HL-60 (cell line): ENCODE data around the gene CITED4.

ENCODE experiments used
- DNase-seq, 2 experiments: peaks; one replicate each; pipeline ENCODE4 v3.0.0-alpha.2; 2010 to 2020; ENCODE audit warnings: low read depth in 1 of 2, low spot score in 1 of 2
- H3K27ac ChIP-seq: fragments of 250-450 bp; sonication (Bioruptor Pico); replicated peaks from 2 replicates; pipeline ENCODE4 v1.5.1; 2020; ENCODE audit warnings: mild to moderate bottlenecking, moderate library complexity
- H3K27me3 ChIP-seq: fragments of 250-450 bp; sonication (Bioruptor Pico); 2 replicates; pipeline ENCODE4 v1.5.1; 2021; ENCODE audit warnings: mild to moderate bottlenecking, moderate library complexity; ENCODE audit not compliant: insufficient read depth, poor library complexity, severe bottlenecking
- H3K4me3 ChIP-seq: replicated peaks from 2 replicates; pipeline ENCODE4 v1.5.1; 2011; ENCODE audit warnings: mild to moderate bottlenecking, control low read depth, low read length; ENCODE audit not compliant: insufficient read depth
- GABPA ChIP-seq: IDR thresholded peaks from 2 replicates; pipeline ENCODE4 v1.6.1; 2012; ENCODE audit warnings: low read depth
- POLR2AphosphoS5 ChIP-seq: IDR thresholded peaks from 2 replicates; pipeline ENCODE4 v1.6.1; 2012; ENCODE audit warnings: low read depth
- REST ChIP-seq: IDR thresholded peaks from 2 replicates; pipeline ENCODE4 v1.6.1; 2012; ENCODE audit warnings: low read depth; ENCODE audit not compliant: insufficient replicate concordance
- SPI1 ChIP-seq: IDR thresholded peaks from 2 replicates; pipeline ENCODE4 v1.6.1; 2012; ENCODE audit warnings: low read depth, mild to moderate bottlenecking, borderline replicate concordance
- TF ChIP-seq, protein P1 (sequence below): IDR thresholded peaks from one replicate; pipeline ENCODE4 v1.5.1; 2011; ENCODE audit warnings: low read length, control low read depth, inconsistent platforms; ENCODE audit not compliant: insufficient read depth

CITED4 gene

DNA sequence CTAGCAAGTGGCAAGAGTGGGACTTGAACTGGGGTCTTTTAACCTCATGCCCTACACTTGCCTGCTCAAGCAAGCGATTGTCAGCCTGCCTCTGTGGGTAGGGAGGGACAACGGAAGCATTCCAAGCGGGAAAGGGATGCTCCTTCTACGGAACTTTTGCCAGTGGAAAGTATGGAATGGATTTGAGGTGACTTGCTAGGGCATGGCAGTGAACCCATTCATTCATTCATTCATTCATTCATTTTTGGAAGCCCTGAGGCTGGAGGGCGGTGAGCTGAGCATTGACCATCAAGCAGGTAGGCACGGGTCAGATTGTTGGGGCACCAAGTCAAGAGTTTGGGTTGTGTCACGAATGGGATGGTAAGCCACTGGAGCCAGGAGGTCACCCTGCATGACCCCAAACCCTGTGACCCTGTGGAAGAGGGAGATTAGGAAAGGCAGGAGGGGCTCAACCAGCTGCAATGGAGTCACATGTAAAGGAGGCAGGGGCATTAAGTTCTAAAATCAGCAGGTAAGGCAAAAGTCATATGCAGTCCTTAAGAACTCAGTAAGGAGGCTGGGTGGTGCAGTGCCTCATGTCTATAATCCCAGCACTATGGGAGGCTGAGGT lies 11.8 kb upstream of the CITED4 start:
- no peak for DNase-seq
- Histone ChIP-seq H3K27me3 (no peaks in the 10 kb centered on the region), H3K4me3 (no peak overlapping the region), H3K27ac (no peak overlapping the region)
- no peak for TF ChIP-seq POLR2AphosphoS5
- TF ChIP-seq GABPA: no peak
- TF ChIP-seq, protein P1, sequence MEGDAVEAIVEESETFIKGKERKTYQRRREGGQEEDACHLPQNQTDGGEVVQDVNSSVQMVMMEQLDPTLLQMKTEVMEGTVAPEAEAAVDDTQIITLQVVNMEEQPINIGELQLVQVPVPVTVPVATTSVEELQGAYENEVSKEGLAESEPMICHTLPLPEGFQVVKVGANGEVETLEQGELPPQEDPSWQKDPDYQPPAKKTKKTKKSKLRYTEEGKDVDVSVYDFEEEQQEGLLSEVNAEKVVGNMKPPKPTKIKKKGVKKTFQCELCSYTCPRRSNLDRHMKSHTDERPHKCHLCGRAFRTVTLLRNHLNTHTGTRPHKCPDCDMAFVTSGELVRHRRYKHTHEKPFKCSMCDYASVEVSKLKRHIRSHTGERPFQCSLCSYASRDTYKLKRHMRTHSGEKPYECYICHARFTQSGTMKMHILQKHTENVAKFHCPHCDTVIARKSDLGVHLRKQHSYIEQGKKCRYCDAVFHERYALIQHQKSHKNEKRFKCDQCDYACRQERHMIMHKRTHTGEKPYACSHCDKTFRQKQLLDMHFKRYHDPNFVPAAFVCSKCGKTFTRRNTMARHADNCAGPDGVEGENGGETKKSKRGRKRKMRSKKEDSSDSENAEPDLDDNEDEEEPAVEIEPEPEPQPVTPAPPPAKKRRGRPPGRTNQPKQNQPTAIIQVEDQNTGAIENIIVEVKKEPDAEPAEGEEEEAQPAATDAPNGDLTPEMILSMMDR: no peak
- no peak for TF ChIP-seq REST
- TF ChIP-seq SPI1: no peak

DNA sequence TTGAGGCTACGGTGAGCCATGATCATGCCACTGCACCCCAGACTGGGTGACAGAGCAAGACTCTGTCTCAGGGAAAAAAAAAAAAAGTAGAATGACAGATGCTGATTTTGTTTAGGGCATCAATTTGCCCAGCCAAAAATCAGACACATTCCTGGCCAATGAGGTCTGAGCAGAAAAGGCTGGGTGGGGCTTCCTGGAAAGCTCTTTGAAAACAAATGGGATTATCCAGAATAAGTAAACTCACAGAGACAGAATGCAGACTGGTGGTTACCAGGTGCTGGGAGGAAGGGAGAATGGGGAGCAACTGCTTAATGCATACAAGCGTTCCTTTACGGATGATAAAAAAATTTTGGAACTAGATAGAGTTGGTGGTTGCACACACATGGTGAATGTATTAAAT lies 10.1 kb upstream of the CITED4 start:
- Histone ChIP-seq H3K4me3 (no peak overlapping the region), H3K27me3 (no peaks in the 10 kb centered on the region), H3K27ac (no peak overlapping the region)
- no peak for TF ChIP-seq POLR2AphosphoS5
- DNase-seq: no peak

- Histone ChIP-seq H3K4me3 (no peak overlapping the region), H3K27me3 (no peaks in the 10 kb centered on the region), H3K27ac (no peak overlapping the region)
- DNase-seq: no peak
- TF ChIP-seq POLR2AphosphoS5 (no peak), GABPA (no peak), REST (no peak), SPI1 (no peak)
- TF ChIP-seq, protein P1: no peak
These were observed 8.1 kb upstream of the CITED4 start for GRCh38 chr1:40870135-40870728.

DNA sequence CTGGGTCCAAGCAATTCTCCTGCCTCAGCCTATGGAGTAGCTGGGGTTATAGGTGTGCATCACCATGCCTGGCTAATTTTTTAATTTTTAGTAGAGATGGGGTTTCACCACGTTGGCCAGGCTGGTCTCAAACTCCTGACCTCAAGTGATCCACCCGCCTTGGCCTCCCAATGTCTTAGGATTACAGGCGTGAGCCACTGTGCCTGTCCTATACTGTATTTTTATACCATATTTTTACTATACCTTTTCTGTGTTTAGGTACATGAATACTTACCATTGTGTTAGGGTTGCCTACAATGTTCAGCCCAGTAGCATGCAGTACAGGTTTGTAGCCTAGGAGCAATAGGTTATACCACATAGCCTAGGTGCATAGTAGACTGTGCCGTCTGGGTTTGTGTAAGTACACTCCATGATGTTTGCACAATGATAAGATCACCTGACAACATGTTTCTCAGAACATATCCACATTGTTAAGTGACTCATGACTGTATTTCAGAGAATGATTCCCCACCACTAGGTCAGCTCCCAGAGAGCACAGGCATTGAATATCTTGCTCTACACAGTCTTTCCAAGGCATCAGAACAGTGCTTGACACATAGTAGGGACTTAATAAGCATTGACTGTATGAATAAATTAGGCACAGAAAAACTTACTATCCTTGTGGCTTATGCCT lies 6.0 kb upstream of the CITED4 start:
- Histone ChIP-seq H3K27ac (no peak overlapping the region), H3K27me3 (no peaks in the 10 kb centered on the region), H3K4me3 (no peak overlapping the region)
- DNase-seq: no peak
- no peak for TF ChIP-seq GABPA
- no peak for TF ChIP-seq POLR2AphosphoS5
- TF ChIP-seq REST: no peak
- TF ChIP-seq SPI1: no peak
- TF ChIP-seq, protein P1: no peak
